Measurements from ENCODE around the gene ROS1. TPM values are rescaled to one million over a fixed set of nuclear protein-coding genes. Genes with fewer than 3 reads are reported as not detected.

ROS1 gene
- total and polyA plus RNA-seq, 2 donors (not counting 1 experiment from before 2014, with no cell fraction given): not detected

DNA sequence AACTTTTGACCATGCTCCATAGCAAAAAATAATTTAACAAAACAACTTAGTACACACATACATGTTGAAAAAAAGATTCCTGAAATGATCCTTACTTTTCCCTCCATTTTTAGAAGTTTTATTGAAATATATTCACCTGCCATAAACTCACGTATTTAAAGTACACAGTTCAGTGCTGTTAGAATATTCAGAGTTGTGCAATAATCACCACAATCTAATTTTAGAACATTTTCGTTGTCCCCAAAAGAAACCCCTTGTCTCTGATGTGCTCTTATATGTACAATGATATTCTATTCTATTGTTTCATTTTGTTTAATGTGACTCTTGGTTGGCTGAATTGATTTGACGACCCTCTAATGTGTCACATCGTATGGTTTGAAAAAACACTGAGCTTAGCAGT, 15.9 kb downstream of the ROS1 start:
- H3K9me3 ChIP-seq (ENCODE audit: control extremely low read depth in 1 of 3, control insufficient read depth in 2 of 3, insufficient read depth in 1 of 3, low read length in 2 of 3): no peaks in the 10 kb centered on the region
- no CpG with 5 or more reads among the region's 4 CpGs for WGBS (ENCODE audit: insufficient coverage)
- DNase-seq (no peak), ATAC-seq (ENCODE audit: low read depth) (no peak)
- no peaks in the 10 kb centered on the region for H3K79me2 ChIP-seq (ENCODE audit: control insufficient read depth, insufficient read depth, low read length)
- H3K4me3 ChIP-seq (ENCODE audit: control extremely low read depth in 1 of 5, extremely low read depth in 1 of 5, insufficient read depth in 1 of 5, low read depth in 2 of 5, low read length in 4 of 5): no peak overlapping the region
- no peaks in the 10 kb centered on the region for H3K36me3 ChIP-seq (replicated peaks in 1 of 2; ENCODE audit: control extremely low read depth in 1 of 2, control insufficient read depth in 1 of 2, extremely low read depth in 1 of 2, insufficient read depth in 2 of 2, low read length in 1 of 2)
- H2AFZ ChIP-seq (ENCODE audit: insufficient read depth, low read depth, low read length, poor library complexity, severe bottlenecking): no peak overlapping the region
- H3K4me2 ChIP-seq (replicated peaks; ENCODE audit: low read depth, low read length, poor library complexity, severe bottlenecking): no peak overlapping the region
- no peak overlapping the region for H3K27ac ChIP-seq (ENCODE audit: low read length in 2 of 2)
- no peaks in the 10 kb centered on the region for H4K20me1 ChIP-seq (ENCODE audit: control insufficient read depth, insufficient read depth, low read length, poor library complexity, severe bottlenecking)
- intact Hi-C loops (cut with micrococcal nuclease): no loop called here
- TF ChIP-seq, protein P1, sequence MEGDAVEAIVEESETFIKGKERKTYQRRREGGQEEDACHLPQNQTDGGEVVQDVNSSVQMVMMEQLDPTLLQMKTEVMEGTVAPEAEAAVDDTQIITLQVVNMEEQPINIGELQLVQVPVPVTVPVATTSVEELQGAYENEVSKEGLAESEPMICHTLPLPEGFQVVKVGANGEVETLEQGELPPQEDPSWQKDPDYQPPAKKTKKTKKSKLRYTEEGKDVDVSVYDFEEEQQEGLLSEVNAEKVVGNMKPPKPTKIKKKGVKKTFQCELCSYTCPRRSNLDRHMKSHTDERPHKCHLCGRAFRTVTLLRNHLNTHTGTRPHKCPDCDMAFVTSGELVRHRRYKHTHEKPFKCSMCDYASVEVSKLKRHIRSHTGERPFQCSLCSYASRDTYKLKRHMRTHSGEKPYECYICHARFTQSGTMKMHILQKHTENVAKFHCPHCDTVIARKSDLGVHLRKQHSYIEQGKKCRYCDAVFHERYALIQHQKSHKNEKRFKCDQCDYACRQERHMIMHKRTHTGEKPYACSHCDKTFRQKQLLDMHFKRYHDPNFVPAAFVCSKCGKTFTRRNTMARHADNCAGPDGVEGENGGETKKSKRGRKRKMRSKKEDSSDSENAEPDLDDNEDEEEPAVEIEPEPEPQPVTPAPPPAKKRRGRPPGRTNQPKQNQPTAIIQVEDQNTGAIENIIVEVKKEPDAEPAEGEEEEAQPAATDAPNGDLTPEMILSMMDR (IDR thresholded peaks at IDR 0.05): no peak
- no peak for TF ChIP-seq EZH2 (IDR thresholded peaks at IDR 0.05; ENCODE audit: borderline replicate concordance, insufficient read depth, low read depth, low read length, poor library complexity, severe bottlenecking)
- H3K9ac ChIP-seq (ENCODE audit: low read length): no peak overlapping the region
- H3K27me3 ChIP-seq (replicated peaks in 1 of 4; ENCODE audit: control extremely low read depth in 1 of 4, control insufficient read depth in 3 of 4, insufficient read depth in 4 of 4, low read length in 3 of 4): peaks cover 0 to 4% (median 0%) of the 10 kb centered on the region in 4 experiments
- no peak overlapping the region for H3K27ac Mint-ChIP-seq
- no peak overlapping the region for H3K4me3 Mint-ChIP-seq
- no peaks in the 10 kb centered on the region for H3K4me1 ChIP-seq (ENCODE audit: control insufficient read depth in 2 of 2, insufficient read depth in 2 of 2, low read length in 2 of 2)
- ChIA-PET POLR2A (no interaction called here), CTCF (no interaction called here)
- H3K4me1 Mint-ChIP-seq: no peaks in the 10 kb centered on the region
- H3K27me3 Mint-ChIP-seq: peaks cover 6% of the 10 kb centered on the region
- no peaks in the 10 kb centered on the region for H3K9me3 Mint-ChIP-seq (ENCODE audit: insufficient read depth)

DNA sequence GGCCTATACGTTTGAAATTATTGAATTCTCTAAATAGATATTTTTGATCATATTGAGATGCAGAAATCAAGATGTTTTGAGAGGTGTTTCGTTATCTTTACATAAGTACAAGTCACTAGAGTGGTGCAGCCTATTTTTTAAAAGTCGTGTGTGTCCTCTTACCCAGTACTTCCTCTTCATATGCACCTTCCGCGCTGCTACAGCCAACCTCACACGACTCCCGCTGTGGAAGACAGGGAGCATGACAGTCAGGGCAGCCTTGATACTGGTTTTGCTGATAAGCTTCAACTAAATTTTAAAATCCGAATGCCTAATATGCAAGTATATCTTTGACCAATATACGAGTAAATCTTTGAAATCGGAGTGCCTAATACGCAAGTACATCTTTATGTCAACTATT, 16.3 kb downstream of the ROS1 start:
- H3K36me3 ChIP-seq (replicated peaks in 1 of 2; ENCODE audit: control extremely low read depth in 1 of 2, control insufficient read depth in 1 of 2, extremely low read depth in 1 of 2, insufficient read depth in 2 of 2, low read length in 1 of 2): no peaks in the 10 kb centered on the region
- WGBS (ENCODE audit: insufficient coverage): 85% methylated on average over 8 of the region's 11 CpGs
- ChIA-PET CTCF (no interaction called here), POLR2A (no interaction called here)
- intact Hi-C loops (cut with micrococcal nuclease): no loop called here
- no peak overlapping the region for H2AFZ ChIP-seq (ENCODE audit: insufficient read depth, low read depth, low read length, poor library complexity, severe bottlenecking)
- no peak overlapping the region for H3K4me2 ChIP-seq (replicated peaks; ENCODE audit: low read depth, low read length, poor library complexity, severe bottlenecking)
- ATAC-seq (ENCODE audit: low read depth) (no peak), DNase-seq (no peak)
- H3K27me3 ChIP-seq (replicated peaks in 1 of 4; ENCODE audit: control extremely low read depth in 1 of 4, control insufficient read depth in 3 of 4, insufficient read depth in 4 of 4, low read length in 3 of 4): peaks cover 0 to 4% (median 0%) of the 10 kb centered on the region in 4 experiments
- no peaks in the 10 kb centered on the region for H3K79me2 ChIP-seq (ENCODE audit: control insufficient read depth, insufficient read depth, low read length)
- H3K4me1 ChIP-seq (ENCODE audit: control insufficient read depth in 2 of 2, insufficient read depth in 2 of 2, low read length in 2 of 2): no peaks in the 10 kb centered on the region
- H4K20me1 ChIP-seq (ENCODE audit: control insufficient read depth, insufficient read depth, low read length, poor library complexity, severe bottlenecking): no peaks in the 10 kb centered on the region
- H3K9ac ChIP-seq (ENCODE audit: low read length): no peak overlapping the region
- H3K27ac ChIP-seq (ENCODE audit: low read length in 2 of 2): no peak overlapping the region
- Mint-ChIP-seq H3K27ac (no peak overlapping the region), H3K27me3 (peaks cover 6% of the 10 kb centered on the region), H3K4me3 (no peak overlapping the region), H3K9me3 (ENCODE audit: insufficient read depth) (no peaks in the 10 kb centered on the region), H3K4me1 (no peaks in the 10 kb centered on the region)
- TF ChIP-seq, protein P1 (IDR thresholded peaks at IDR 0.05): no peak
- no peak for TF ChIP-seq EZH2 (IDR thresholded peaks at IDR 0.05; ENCODE audit: borderline replicate concordance, insufficient read depth, low read depth, low read length, poor library complexity, severe bottlenecking)
- no peak overlapping the region for H3K4me3 ChIP-seq (ENCODE audit: control extremely low read depth in 1 of 5, extremely low read depth in 1 of 5, insufficient read depth in 1 of 5, low read depth in 2 of 5, low read length in 4 of 5)
- no peaks in the 10 kb centered on the region for H3K9me3 ChIP-seq (ENCODE audit: control extremely low read depth in 1 of 3, control insufficient read depth in 2 of 3, insufficient read depth in 1 of 3, low read length in 2 of 3)

Measured in B cell (primary cell).